CD8-positive, alpha-beta memory T cell (primary cell): ENCODE results near the gene HJURP. TPM values are rescaled to one million over a fixed set of nuclear protein-coding genes. Genes with fewer than 3 reads are reported as not detected.
A peak's percentile ranks its signal among the peaks of the same experiment; 100 is the strongest.
"Not testable (repeated sequence)": the region's sequence is repeated elsewhere in the genome, so short reads cannot be mapped to it uniquely, and the experiment has no call there.

ENCODE experiments used
- CTCF ChIA-PET: fragments of 350-600 bp; sonication (Branson Sonifier 250); formaldehyde crosslinking; loops from one replicate; lab custom pipeline; 2021; ENCODE audit warnings: antibody characterized with exemption; lab: Charles Lee
- POLR2A ChIA-PET: fragments of 350-600 bp; sonication (Branson Sonifier 250); formaldehyde crosslinking; loops from one replicate; lab custom pipeline; 2021; ENCODE audit warnings: antibody characterized with exemption; lab: Charles Lee
- DNase-seq, 5 donors: peaks; one replicate each; pipeline versions ENCODE4 v3.0.0 to v3.0.0-alpha.2; 2020 to 2022; ENCODE audit warnings: mixed read lengths in 1 of 5
- H3K27ac ChIP-seq: one replicate; pipeline ENCODE4 v1.7.0; 2013; ENCODE audit warnings: low read depth, mild to moderate bottlenecking, low read length, moderate library complexity
- H3K27me3 ChIP-seq: 2 replicates; pipeline ENCODE4 v1.7.0; 2013; ENCODE audit warnings: low read length, mild to moderate bottlenecking; ENCODE audit not compliant: insufficient read depth, poor library complexity, severe bottlenecking
- H3K36me3 ChIP-seq: 2 replicates; pipeline ENCODE4 v1.7.0; 2013; ENCODE audit warnings: mild to moderate bottlenecking, low read length, moderate library complexity; ENCODE audit not compliant: insufficient read depth
- H3K4me1 ChIP-seq: 2 replicates; pipeline ENCODE4 v1.7.0; 2013; ENCODE audit warnings: mild to moderate bottlenecking, low read length, moderate library complexity; ENCODE audit not compliant: insufficient read depth
- H3K4me3 ChIP-seq: 2 replicates; pipeline ENCODE4 v1.7.0; 2013; ENCODE audit warnings: mild to moderate bottlenecking, low read length
- H3K9me3 ChIP-seq: 2 replicates; pipeline ENCODE4 v1.7.0; 2013; ENCODE audit warnings: mild to moderate bottlenecking, low read length
- H3K27ac Mint-ChIP-seq, 8 donors: one replicate each; pipeline ENCODE4 v1.8.0; 2020 to 2021; ENCODE audit warnings: mixed read lengths in 8 of 8, mild to moderate bottlenecking in 6 of 8, inconsistent platforms in 3 of 8, moderate library complexity in 3 of 8
- H3K27me3 Mint-ChIP-seq, 2 donors: one replicate each; pipeline ENCODE4 v1.8.0; 2020 to 2021; ENCODE audit warnings: mixed read lengths in 2 of 2, mild to moderate bottlenecking in 1 of 2, moderate library complexity in 1 of 2
- H3K36me3 Mint-ChIP-seq, 3 donors: one replicate each; pipeline ENCODE4 v1.8.0; 2020 to 2021; ENCODE audit warnings: mixed read lengths in 3 of 3, inconsistent platforms in 1 of 3, mild to moderate bottlenecking in 1 of 3
- H3K4me1 Mint-ChIP-seq, 3 donors: one replicate each; pipeline ENCODE4 v1.8.0; 2020 to 2021; ENCODE audit warnings: mixed read lengths in 3 of 3, inconsistent platforms in 1 of 3, mild to moderate bottlenecking in 1 of 3
- H3K4me3 Mint-ChIP-seq, 7 donors: one replicate each; pipeline ENCODE4 v1.8.0; 2020 to 2021; ENCODE audit warnings: mixed read lengths in 7 of 7, mild to moderate bottlenecking in 6 of 7, moderate library complexity in 4 of 7, inconsistent platforms in 2 of 7
- H3K9me3 Mint-ChIP-seq, 5 donors: one replicate each; pipeline ENCODE4 v1.8.0; 2020 to 2022; ENCODE audit warnings: mixed read lengths in 5 of 5, mild to moderate bottlenecking in 3 of 5, moderate library complexity in 2 of 5, inconsistent platforms in 1 of 5
- polyA plus RNA-seq: library from polyadenylated mRNA; unstranded; fragments of 300-500 nt; fragmentation: Illumina TruSeq; gene quantifications from one replicate; pipeline ENCODE4 v1.2.3, GENCODE V29; 2021
- total RNA-seq, 2 experiments: library from RNA; stranded (reverse); gene quantifications; one replicate each; pipeline ENCODE4 v1.2.3, GENCODE V29; 2021

Gene HJURP
- total RNA-seq: 10 to 100 TPM; 37.9 to 41.2 TPM
- polyA plus RNA-seq: not detected

- H3K36me3 Mint-ChIP-seq: peaks cover 0 to 1% (median 0%) of the 10 kb centered on the region in 3 donors
Observed at GRCh38 chr2:233854241-233854981, at the start of gene HJURP. Gene HJURP, minus strand, starts transcription at chr2:233854535. Its CDS starts 35 bp downstream, at chr2:233854500.

GRCh38 chr2:233901884-233902283 lies 47.5 kb upstream of the HJURP start:
- Mint-ChIP-seq H3K36me3 (peaks cover 0 to 4% (median 3%) of the 10 kb centered on the region in 3 donors), H3K4me3 (no peak overlapping the region), H3K27me3 (peaks cover 11 to 37% of the 10 kb centered on the region in 2 donors), H3K4me1 (peaks cover 10 to 17% (median 16%) of the 10 kb centered on the region in 3 donors), H3K9me3 (no peaks in the 10 kb centered on the region), H3K27ac (no peak overlapping the region)
- Histone ChIP-seq H3K27ac (no peak overlapping the region), H3K4me1 (no peaks in the 10 kb centered on the region), H3K9me3 (no peaks in the 10 kb centered on the region), H3K4me3 (no peak overlapping the region), H3K27me3 (no peaks in the 10 kb centered on the region), H3K36me3 (no peaks in the 10 kb centered on the region)
- ChIA-PET CTCF (no interaction called here), POLR2A (no interaction called here)
- DNase-seq: no peak

More at GRCh38 chr2:233854241-233854981, at the start of gene HJURP:
- no peaks in the 10 kb centered on the region for H3K27me3 ChIP-seq
- peaks cover 8 to 19% of the 10 kb centered on the region in 2 donors for H3K27me3 Mint-ChIP-seq
- no peaks in the 10 kb centered on the region for H3K36me3 ChIP-seq
- peak within 1 kb of the TSS; percentile 57 for H3K4me3 ChIP-seq
- CTCF ChIA-PET: interaction anchor here (1.0 kb wide), 1 partner anchor 11 kb away, joined by 4 read pairs; no protein-coding TSS in a partner anchor
- H3K27ac ChIP-seq: peak within 1 kb of the TSS; percentile 58
- peak; percentile 84 to 91 (median 86) for DNase-seq
- H3K9me3 Mint-ChIP-seq: no peaks in the 10 kb centered on the region
- POLR2A ChIA-PET: no interaction called here
- peak within 1 kb of the TSS; percentile 21 to 91 (median 60) for H3K27ac Mint-ChIP-seq
- peaks cover 18 to 46% (median 39%) of the 10 kb centered on the region in 3 donors for H3K4me1 Mint-ChIP-seq
- no peaks in the 10 kb centered on the region for H3K9me3 ChIP-seq
- H3K4me1 ChIP-seq: peaks cover 13% of the 10 kb centered on the region
- peak within 1 kb of the TSS; percentile 74 to 97 (median 93) for H3K4me3 Mint-ChIP-seq

GRCh38 chr2:233901367-233901766 lies 47.0 kb upstream of the HJURP start:
- Histone ChIP-seq H3K9me3 (no peaks in the 10 kb centered on the region), H3K36me3 (no peaks in the 10 kb centered on the region), H3K27ac (no peak overlapping the region), H3K27me3 (no peaks in the 10 kb centered on the region), H3K4me3 (no peak overlapping the region), H3K4me1 (no peaks in the 10 kb centered on the region)
- Mint-ChIP-seq H3K27ac (no peak overlapping the region), H3K36me3 (peaks cover 0 to 4% (median 3%) of the 10 kb centered on the region in 3 donors), H3K4me3 (no peak overlapping the region), H3K27me3 (peaks cover 11 to 35% of the 10 kb centered on the region in 2 donors), H3K9me3 (no peaks in the 10 kb centered on the region), H3K4me1 (peaks cover 10 to 17% (median 16%) of the 10 kb centered on the region in 3 donors)
- POLR2A ChIA-PET: no interaction called here
- no peak for DNase-seq
- CTCF ChIA-PET: interaction anchor here (1.2 to 1.3 kb wide), 2 partner anchors 8 to 647 kb away, joined by 3 read pairs; no protein-coding TSS in a partner anchor

GRCh38 chr2:233896253-233896652 lies 41.9 kb upstream of the HJURP start:
- H3K4me3 ChIP-seq, H3K4me1 ChIP-seq, DNase-seq, CTCF ChIA-PET, H3K27me3 ChIP-seq, H3K27ac ChIP-seq, H3K36me3 Mint-ChIP-seq, POLR2A ChIA-PET, H3K36me3 ChIP-seq, H3K9me3 ChIP-seq, H3K9me3 Mint-ChIP-seq, H3K4me3 Mint-ChIP-seq: not testable (repeated sequence)
- Mint-ChIP-seq H3K27me3 (peaks cover 7 to 28% of the 10 kb centered on the region in 2 donors), H3K27ac (peak overlapping the region in 1 of 8 donors; percentile 15), H3K4me1 (peaks cover 10 to 17% (median 16%) of the 10 kb centered on the region in 3 donors)

- no peak overlapping the region for H3K4me3 ChIP-seq
- no peak overlapping the region for H3K4me3 Mint-ChIP-seq
- H3K4me1 Mint-ChIP-seq: no peaks in the 10 kb centered on the region
- CTCF ChIA-PET: no interaction called here
- H3K36me3 ChIP-seq: no peaks in the 10 kb centered on the region
- peaks cover 21 to 50% of the 10 kb centered on the region in 2 donors for H3K27me3 Mint-ChIP-seq
- POLR2A ChIA-PET: no interaction called here
- H3K27ac ChIP-seq: no peak overlapping the region
- peaks cover 9% of the 10 kb centered on the region for H3K27me3 ChIP-seq
- no peak for DNase-seq
- no peak overlapping the region for H3K27ac Mint-ChIP-seq
- no peaks in the 10 kb centered on the region for H3K9me3 ChIP-seq
- H3K9me3 Mint-ChIP-seq: peaks cover 0 to 2% (median 0%) of the 10 kb centered on the region in 5 donors
- H3K4me1 ChIP-seq: no peaks in the 10 kb centered on the region
- H3K36me3 Mint-ChIP-seq: no peaks in the 10 kb centered on the region
Observed at GRCh38 chr2:233892793-233893192, 38.5 kb upstream of the HJURP start.

GRCh38 chr2:233882353-233882752 lies 28.0 kb upstream of the HJURP start:
- Mint-ChIP-seq H3K27ac (no peak overlapping the region), H3K27me3 (peaks cover 17 to 70% of the 10 kb centered on the region in 2 donors), H3K9me3 (peaks cover 26 to 40% (median 29%) of the 10 kb centered on the region in 5 donors), H3K4me1 (no peaks in the 10 kb centered on the region), H3K4me3 (no peak overlapping the region), H3K36me3 (peaks cover 0 to 15% (median 6%) of the 10 kb centered on the region in 3 donors)
- no peaks in the 10 kb centered on the region for H3K36me3 ChIP-seq
- no peak for DNase-seq
- H3K27ac ChIP-seq: no peak overlapping the region
- H3K27me3 ChIP-seq: no peaks in the 10 kb centered on the region
- peaks cover 4% of the 10 kb centered on the region for H3K9me3 ChIP-seq
- no peaks in the 10 kb centered on the region for H3K4me1 ChIP-seq
- no peak overlapping the region for H3K4me3 ChIP-seq
- POLR2A ChIA-PET: no interaction called here
- CTCF ChIA-PET: no interaction called here

GRCh38 chr2:233872125-233872524 lies 17.8 kb upstream of the HJURP start:
- POLR2A ChIA-PET, H3K27me3 ChIP-seq, H3K4me1 ChIP-seq, DNase-seq, H3K36me3 ChIP-seq, H3K4me3 Mint-ChIP-seq, H3K9me3 ChIP-seq, H3K27ac Mint-ChIP-seq, H3K4me3 ChIP-seq, H3K27ac ChIP-seq: not testable (repeated sequence)
- CTCF ChIA-PET: interaction anchor here (1.8 kb wide), 1 partner anchor 14 kb away, joined by 5 read pairs; no protein-coding TSS in a partner anchor
- Mint-ChIP-seq H3K9me3 (peaks cover 17 to 23% (median 20%) of the 10 kb centered on the region in 5 donors), H3K27me3 (peaks cover 31 to 58% of the 10 kb centered on the region in 2 donors), H3K4me1 (peaks cover 6 to 16% (median 7%) of the 10 kb centered on the region in 3 donors), H3K36me3 (peaks cover 0 to 14% (median 2%) of the 10 kb centered on the region in 3 donors)

- Mint-ChIP-seq H3K4me3 (peak overlapping the region in 1 of 7 donors; percentile 19), H3K9me3 (peaks cover 17 to 29% (median 20%) of the 10 kb centered on the region in 5 donors), H3K27ac (no peak overlapping the region), H3K4me1 (peaks cover 7 to 18% (median 12%) of the 10 kb centered on the region in 3 donors), H3K36me3 (peaks cover 0 to 20% (median 2%) of the 10 kb centered on the region in 3 donors), H3K27me3 (peaks cover 29 to 57% of the 10 kb centered on the region in 2 donors)
- peaks cover 4% of the 10 kb centered on the region for H3K27me3 ChIP-seq
- H3K36me3 ChIP-seq: no peaks in the 10 kb centered on the region
- H3K9me3 ChIP-seq: no peaks in the 10 kb centered on the region
- H3K4me1 ChIP-seq: no peaks in the 10 kb centered on the region
- no peak overlapping the region for H3K4me3 ChIP-seq
- H3K27ac ChIP-seq: no peak overlapping the region
- DNase-seq: no peak
- CTCF ChIA-PET: interaction anchor here (1.8 kb wide), 1 partner anchor 14 kb away, joined by 5 read pairs; no protein-coding TSS in a partner anchor
- POLR2A ChIA-PET: no interaction called here
Observed at GRCh38 chr2:233871432-233871831, 17.1 kb upstream of the HJURP start.
